HEK293 (cell line): ENCODE data around the gene IL1RAPL1.

Experiments used
- CTCF ChIP-seq: fragments of 450-650 bp; formaldehyde crosslinking; IDR thresholded peaks from 2 replicates; pipeline ENCODE4 v1.5.1; 2016; ENCODE audit warnings: missing biosample characterization, missing genetic modification characterization
- KLF8 ChIP-seq: fragments of 450-650 bp; formaldehyde crosslinking; IDR thresholded peaks from 2 replicates; pipeline ENCODE4 v1.5.1; 2016; ENCODE audit warnings: missing biosample characterization, missing genetic modification characterization
- KLF9 ChIP-seq: fragments of 450-650 bp; formaldehyde crosslinking; IDR thresholded peaks from 2 replicates; pipeline ENCODE4 v1.5.1; 2016; ENCODE audit warnings: missing biosample characterization, missing genetic modification characterization, low read depth
- PRDM4 ChIP-seq: fragments of 450-650 bp; formaldehyde crosslinking; IDR thresholded peaks from 2 replicates; pipeline ENCODE4 v1.5.1; 2017; ENCODE audit warnings: missing biosample characterization, missing genetic modification characterization
- TCF7L2 ChIP-seq: IDR thresholded peaks from 2 replicates; pipeline ENCODE4 v1.6.1; 2011; ENCODE audit warnings: low read depth, mild to moderate bottlenecking, inconsistent platforms, low read length, moderate library complexity, borderline replicate concordance
- ZBTB11 ChIP-seq: fragments of 450-650 bp; formaldehyde crosslinking; conservative IDR thresholded peaks from 2 replicates; pipeline ENCODE4 v1.5.1; 2016; ENCODE audit warnings: low read depth, missing biosample characterization, missing genetic modification characterization
- ZBTB8A ChIP-seq: fragments of 450-650 bp; formaldehyde crosslinking; IDR thresholded peaks from 2 replicates; pipeline ENCODE4 v1.5.1; 2016; ENCODE audit warnings: missing biosample characterization, missing genetic modification characterization
- ZEB2 ChIP-seq: fragments of 450-650 bp; formaldehyde crosslinking; IDR thresholded peaks from 2 replicates; pipeline ENCODE4 v1.5.1; 2016; ENCODE audit warnings: missing biosample characterization, missing genetic modification characterization
- ZNF211 ChIP-seq: fragments of 450-650 bp; formaldehyde crosslinking; IDR thresholded peaks from 2 replicates; pipeline ENCODE4 v1.5.1; 2016; ENCODE audit warnings: low read depth, missing biosample characterization, missing genetic modification characterization
- ZNF274 ChIP-seq, 2 experiments: fragments of 200-500 bp in 1 of 2; fragments of 450-650 bp in 1 of 2; sonication (Bioruptor generic) in 1 of 2; formaldehyde crosslinking in 1 of 2; IDR thresholded peaks; 2 replicates each; pipeline versions ENCODE4 v1.5.1 to v1.6.1; 2014 to 2016; ENCODE audit warnings: borderline replicate concordance in 1 of 2, inconsistent platforms in 1 of 2, low read length in 1 of 2, missing biosample characterization in 1 of 2, missing genetic modification characterization in 1 of 2
- ZNF280D ChIP-seq: fragments of 450-650 bp; formaldehyde crosslinking; IDR thresholded peaks from 2 replicates; pipeline ENCODE4 v1.5.1; 2016; ENCODE audit warnings: missing biosample characterization, missing genetic modification characterization
- ZNF449 ChIP-seq: fragments of 450-650 bp; formaldehyde crosslinking; IDR thresholded peaks from 2 replicates; pipeline ENCODE4 v1.5.1; 2017; ENCODE audit warnings: missing biosample characterization, mild to moderate bottlenecking, missing genetic modification characterization, moderate library complexity

- TF ChIP-seq ZBTB8A (tag by site-specific recombination) (no peak), ZBTB11 (tag by site-specific recombination) (no peak), CTCF (no peak), ZNF274 (IDR thresholded peaks at IDR 0.05; ENCODE audit: low read length) (no peak), ZNF274 (tag by site-specific recombination; IDR thresholded peaks at IDR 0.05; ENCODE audit: borderline replicate concordance) (no peak), KLF9 (no peak), ZNF280D (tag by site-specific recombination) (no peak), ZNF449 (no peak), ZNF211 (no peak), ZEB2 (tag by site-specific recombination) (no peak), TCF7L2 (no peak), KLF8 (tag by site-specific recombination) (no peak), PRDM4 (tag by site-specific recombination) (no peak)
Measured at GRCh38 chrX:28998609-28999135, 411.4 kb downstream of the IL1RAPL1 start.
